K562 (cell line): ENCODE data around the gene SPATA13.

Experiments
- COPS2 ChIP-seq: fragments of 450-650 bp; conservative IDR thresholded peaks from 2 replicates; pipeline ENCODE4 v1.6.1; 2016; ENCODE audit warnings: mild to moderate bottlenecking, moderate library complexity
- CREB1 ChIP-seq, 2 experiments: sonication (generic) in 1 of 2; formaldehyde crosslinking in 1 of 2; IDR thresholded peaks; 2 replicates each; pipeline versions ENCODE4 v1.6.1 to v1.8.0; 2012 to 2022; ENCODE audit warnings: inconsistent platforms in 1 of 2, mild to moderate bottlenecking in 1 of 2, missing genetic modification reagents in 1 of 2, moderate library complexity in 1 of 2
- EHMT2 ChIP-seq: fragments of 450-650 bp; IDR thresholded peaks from 2 replicates; pipeline ENCODE4 v1.6.1; 2018; ENCODE audit warnings: antibody characterized with exemption
- FOSL1 ChIP-seq: fragments of 200-800 bp; sonication (Bioruptor generic); conservative IDR thresholded peaks from 2 replicates; pipeline ENCODE4 v1.6.1; 2016; ENCODE audit warnings: missing genetic modification characterization, missing compliant biosample characterization
- GABPA ChIP-seq: fragments of 200-800 bp; sonication (Bioruptor generic); conservative IDR thresholded peaks from 2 replicates; pipeline ENCODE4 v1.6.1; 2016; ENCODE audit warnings: low read depth, missing genetic modification characterization, missing compliant biosample characterization
- HDAC2 ChIP-seq: fragments of 450-650 bp; IDR thresholded peaks from 2 replicates; pipeline ENCODE4 v1.6.1; 2016; ENCODE audit warnings: mild to moderate bottlenecking
- HMG20B ChIP-seq: fragments of 250-450 bp; sonication (Bioruptor Pico); IDR thresholded peaks from 2 replicates; pipeline ENCODE4 v1.5.0; 2021; ENCODE audit warnings: mild to moderate bottlenecking
- SREBF2 ChIP-seq: sonication (generic); formaldehyde crosslinking; IDR thresholded peaks from 2 replicates; pipeline ENCODE4 v1.4.0; 2020; ENCODE audit warnings: mild to moderate bottlenecking, missing genetic modification reagents
- TCFL5 ChIP-seq: fragments of 250-450 bp; sonication (Bioruptor Pico); conservative IDR thresholded peaks from 2 replicates; pipeline ENCODE4 v1.6.1; 2021; ENCODE audit warnings: mild to moderate bottlenecking, moderate library complexity, matching md5 sums
- ZNF511 ChIP-seq: sonication (generic); formaldehyde crosslinking; IDR thresholded peaks from 2 replicates; pipeline ENCODE4 v1.8.0; 2022; ENCODE audit warnings: mild to moderate bottlenecking, missing genetic modification reagents
- TF ChIP-seq, protein P1 (sequence below): fragments of 450-650 bp; formaldehyde crosslinking; IDR thresholded peaks from 2 replicates; pipeline ENCODE4 v1.4.0; 2022; ENCODE audit warnings: missing genetic modification characterization
- TF ChIP-seq, protein P2 (sequence below), 3 experiments: IDR thresholded peaks in 2 of 3; conservative IDR thresholded peaks in 1 of 3; 2 replicates each; pipeline ENCODE4 v1.5.1; 2011 to 2012; ENCODE audit warnings: low read length in 3 of 3, mild to moderate bottlenecking in 3 of 3, control low read depth in 2 of 3, improper control_type of control experiment in 1 of 3, inconsistent platforms in 1 of 3, low read depth in 1 of 3, mixed read lengths in 1 of 3, moderate library complexity in 1 of 3; ENCODE audit not compliant: insufficient read depth in 2 of 3
- TF ChIP-seq, protein P3 (sequence below): sonication (generic); formaldehyde crosslinking; IDR thresholded peaks from 2 replicates; pipeline ENCODE4 v1.8.0; 2022; ENCODE audit warnings: mild to moderate bottlenecking, missing genetic modification reagents
- TF ChIP-seq, protein P4 (sequence below): sonication (generic); formaldehyde crosslinking; IDR thresholded peaks from 2 replicates; pipeline ENCODE4 v1.8.1; 2022; ENCODE audit warnings: missing genetic modification reagents

GRCh38 chr13:24267801-24268200 lies 107.3 kb downstream of the SPATA13 start:
- no peak for TF ChIP-seq SREBF2 (CRISPR knock-in tag)
- TF ChIP-seq, protein P1, sequence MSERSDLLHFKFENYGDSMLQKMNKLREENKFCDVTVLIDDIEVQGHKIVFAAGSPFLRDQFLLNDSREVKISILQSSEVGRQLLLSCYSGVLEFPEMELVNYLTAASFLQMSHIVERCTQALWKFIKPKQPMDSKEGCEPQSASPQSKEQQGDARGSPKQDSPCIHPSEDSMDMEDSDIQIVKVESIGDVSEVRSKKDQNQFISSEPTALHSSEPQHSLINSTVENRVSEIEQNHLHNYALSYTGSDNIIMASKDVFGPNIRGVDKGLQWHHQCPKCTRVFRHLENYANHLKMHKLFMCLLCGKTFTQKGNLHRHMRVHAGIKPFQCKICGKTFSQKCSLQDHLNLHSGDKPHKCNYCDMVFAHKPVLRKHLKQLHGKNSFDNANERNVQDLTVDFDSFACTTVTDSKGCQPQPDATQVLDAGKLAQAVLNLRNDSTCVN (CRISPR knock-in tag): no peak
- no peak for TF ChIP-seq FOSL1 (tag)
- TF ChIP-seq HMG20B (CRISPR knock-in tag): no peak
- no peak for TF ChIP-seq GABPA
- TF ChIP-seq, protein P2, sequence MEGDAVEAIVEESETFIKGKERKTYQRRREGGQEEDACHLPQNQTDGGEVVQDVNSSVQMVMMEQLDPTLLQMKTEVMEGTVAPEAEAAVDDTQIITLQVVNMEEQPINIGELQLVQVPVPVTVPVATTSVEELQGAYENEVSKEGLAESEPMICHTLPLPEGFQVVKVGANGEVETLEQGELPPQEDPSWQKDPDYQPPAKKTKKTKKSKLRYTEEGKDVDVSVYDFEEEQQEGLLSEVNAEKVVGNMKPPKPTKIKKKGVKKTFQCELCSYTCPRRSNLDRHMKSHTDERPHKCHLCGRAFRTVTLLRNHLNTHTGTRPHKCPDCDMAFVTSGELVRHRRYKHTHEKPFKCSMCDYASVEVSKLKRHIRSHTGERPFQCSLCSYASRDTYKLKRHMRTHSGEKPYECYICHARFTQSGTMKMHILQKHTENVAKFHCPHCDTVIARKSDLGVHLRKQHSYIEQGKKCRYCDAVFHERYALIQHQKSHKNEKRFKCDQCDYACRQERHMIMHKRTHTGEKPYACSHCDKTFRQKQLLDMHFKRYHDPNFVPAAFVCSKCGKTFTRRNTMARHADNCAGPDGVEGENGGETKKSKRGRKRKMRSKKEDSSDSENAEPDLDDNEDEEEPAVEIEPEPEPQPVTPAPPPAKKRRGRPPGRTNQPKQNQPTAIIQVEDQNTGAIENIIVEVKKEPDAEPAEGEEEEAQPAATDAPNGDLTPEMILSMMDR (IDR thresholded peaks at IDR 0.05 in 2 of 3, conservative IDR thresholded peaks at IDR 0.05 in 1 of 3; ENCODE audit: insufficient read depth in 2 of 3, low read depth in 1 of 3, low read length in 3 of 3): no peak
- TF ChIP-seq COPS2: no peak
- TF ChIP-seq, protein P3, sequence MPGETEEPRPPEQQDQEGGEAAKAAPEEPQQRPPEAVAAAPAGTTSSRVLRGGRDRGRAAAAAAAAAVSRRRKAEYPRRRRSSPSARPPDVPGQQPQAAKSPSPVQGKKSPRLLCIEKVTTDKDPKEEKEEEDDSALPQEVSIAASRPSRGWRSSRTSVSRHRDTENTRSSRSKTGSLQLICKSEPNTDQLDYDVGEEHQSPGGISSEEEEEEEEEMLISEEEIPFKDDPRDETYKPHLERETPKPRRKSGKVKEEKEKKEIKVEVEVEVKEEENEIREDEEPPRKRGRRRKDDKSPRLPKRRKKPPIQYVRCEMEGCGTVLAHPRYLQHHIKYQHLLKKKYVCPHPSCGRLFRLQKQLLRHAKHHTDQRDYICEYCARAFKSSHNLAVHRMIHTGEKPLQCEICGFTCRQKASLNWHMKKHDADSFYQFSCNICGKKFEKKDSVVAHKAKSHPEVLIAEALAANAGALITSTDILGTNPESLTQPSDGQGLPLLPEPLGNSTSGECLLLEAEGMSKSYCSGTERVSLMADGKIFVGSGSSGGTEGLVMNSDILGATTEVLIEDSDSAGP (CRISPR knock-in tag): no peak
- TF ChIP-seq, protein P4, sequence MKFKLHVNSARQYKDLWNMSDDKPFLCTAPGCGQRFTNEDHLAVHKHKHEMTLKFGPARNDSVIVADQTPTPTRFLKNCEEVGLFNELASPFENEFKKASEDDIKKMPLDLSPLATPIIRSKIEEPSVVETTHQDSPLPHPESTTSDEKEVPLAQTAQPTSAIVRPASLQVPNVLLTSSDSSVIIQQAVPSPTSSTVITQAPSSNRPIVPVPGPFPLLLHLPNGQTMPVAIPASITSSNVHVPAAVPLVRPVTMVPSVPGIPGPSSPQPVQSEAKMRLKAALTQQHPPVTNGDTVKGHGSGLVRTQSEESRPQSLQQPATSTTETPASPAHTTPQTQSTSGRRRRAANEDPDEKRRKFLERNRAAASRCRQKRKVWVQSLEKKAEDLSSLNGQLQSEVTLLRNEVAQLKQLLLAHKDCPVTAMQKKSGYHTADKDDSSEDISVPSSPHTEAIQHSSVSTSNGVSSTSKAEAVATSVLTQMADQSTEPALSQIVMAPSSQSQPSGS: no peak
- no peak for TF ChIP-seq TCFL5
- TF ChIP-seq CREB1 (IDR thresholded peaks at IDR 0.05): no peak
- no peak for TF ChIP-seq CREB1 (CRISPR knock-in tag; IDR thresholded peaks at IDR 0.05)
- no peak for TF ChIP-seq HDAC2
- TF ChIP-seq EHMT2: no peak
- TF ChIP-seq ZNF511: no peak
